Measurements from ENCODE around the gene ADAM10. TPM values are rescaled to one million over a fixed set of nuclear protein-coding genes. Genes with fewer than 3 reads are reported as not detected.

The ADAM10 gene
- polyA plus RNA-seq, 1 donor: 264 TPM

DNA sequence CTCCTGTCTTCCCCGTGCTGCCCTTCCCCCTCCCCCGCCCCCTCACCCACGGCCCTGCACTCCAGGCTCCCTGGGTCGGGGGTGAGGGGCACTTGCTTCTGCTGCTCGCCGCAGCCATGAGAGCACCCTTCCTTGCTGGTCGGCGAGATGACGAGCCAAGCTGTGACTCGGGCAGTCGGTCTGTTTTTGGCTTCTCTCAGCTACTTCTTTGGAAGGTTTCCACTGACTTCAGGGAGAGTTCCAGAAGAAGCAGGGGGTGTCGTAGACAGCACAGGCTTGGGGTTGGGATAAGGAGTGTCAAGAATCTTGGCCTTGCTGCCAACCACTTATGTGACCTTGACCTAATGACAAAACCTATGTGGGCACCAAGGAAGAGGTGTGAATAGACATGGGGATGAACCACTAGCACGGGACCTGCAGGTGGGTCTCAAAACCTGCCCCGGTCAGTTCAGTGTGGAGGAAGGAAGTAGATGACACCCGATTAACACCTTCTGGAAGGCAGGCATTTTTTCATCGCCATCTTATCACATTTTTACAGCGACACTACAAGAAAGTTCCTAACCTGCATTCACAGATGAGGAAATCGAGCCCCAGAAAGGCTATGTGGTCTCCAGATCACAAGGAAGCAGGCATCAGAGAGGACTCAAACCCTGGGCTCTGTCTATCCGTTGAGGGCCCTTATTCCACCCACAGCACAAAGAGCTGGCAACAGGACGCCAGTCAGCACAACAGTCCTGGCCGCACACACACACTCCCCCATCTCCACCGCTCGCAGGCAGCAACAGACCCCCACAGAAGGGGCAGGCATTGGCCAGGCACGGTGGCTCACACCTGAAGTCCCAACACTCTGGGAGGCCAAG is 196.8 kb downstream of the ADAM10 start:
- DNase-seq: no peak

- DNase-seq: no peak
Observed at GRCh38 chr15:58551764-58552504, 197.6 kb downstream of the ADAM10 start.

GRCh38 chr15:58551084-58551763 is 198.3 kb downstream of the ADAM10 start:
- DNase-seq: no peak

- no peak for DNase-seq
Observed at GRCh38 chr15:58549785-58550074, 199.8 kb downstream of the ADAM10 start.

- no peak for DNase-seq
Observed at GRCh38 chr15:58549013-58549784, 200.3 kb downstream of the ADAM10 start.

- DNase-seq: no peak
Observed at GRCh38 chr15:58548308-58549012, 201.0 kb downstream of the ADAM10 start.

GRCh38 chr15:58547628-58548307 is 201.7 kb downstream of the ADAM10 start:
- no peak for DNase-seq

DNA sequence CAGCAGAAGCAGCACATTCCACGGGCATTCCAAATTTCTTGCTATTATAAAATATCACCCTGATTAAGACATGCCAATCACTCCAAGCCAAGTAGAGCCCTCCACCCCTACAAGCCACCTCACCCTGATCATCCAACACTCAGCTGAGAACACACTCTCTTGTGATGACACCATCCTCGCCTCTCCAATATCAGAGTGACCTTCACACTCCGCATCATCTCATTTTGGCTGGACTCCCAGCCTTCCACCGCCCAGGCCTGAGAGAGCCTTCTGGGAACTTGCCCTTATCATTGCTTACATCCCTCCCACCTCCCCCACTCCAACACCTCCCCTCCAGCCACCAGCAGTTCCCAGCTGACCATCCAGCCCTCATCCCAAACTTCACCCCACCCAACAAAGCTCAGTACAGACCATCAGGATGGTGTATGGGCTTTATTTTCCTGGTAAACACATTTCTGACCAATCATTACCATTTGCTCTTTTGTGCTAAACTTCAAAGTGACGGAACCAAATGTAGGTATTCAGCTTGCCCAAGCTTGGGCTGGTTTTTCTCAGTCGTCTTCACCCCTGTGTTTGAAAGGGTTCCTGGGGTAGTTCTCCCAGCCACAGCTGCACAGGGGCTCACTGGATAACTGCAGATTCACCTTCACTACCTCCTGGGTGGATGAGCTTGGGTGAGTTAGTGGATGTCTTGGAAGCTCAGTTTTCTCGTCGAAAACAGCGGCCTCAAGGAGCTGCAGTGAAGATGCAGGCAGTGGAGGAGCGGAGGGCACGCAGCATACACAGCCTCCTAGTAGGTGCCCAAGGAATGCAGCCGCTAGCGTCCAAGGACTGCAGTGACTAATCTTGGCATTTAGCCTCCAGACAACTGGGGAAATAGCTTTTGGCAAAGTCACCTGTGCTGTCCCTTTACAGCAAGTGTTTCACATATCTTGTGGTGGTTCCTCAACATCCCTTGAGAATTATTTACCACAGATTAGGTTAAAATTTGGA is 202.6 kb downstream of the ADAM10 start:
- DNase-seq: no peak

GRCh38 chr15:58546066-58546591 is 203.4 kb downstream of the ADAM10 start:
- DNase-seq: no peak

DNA sequence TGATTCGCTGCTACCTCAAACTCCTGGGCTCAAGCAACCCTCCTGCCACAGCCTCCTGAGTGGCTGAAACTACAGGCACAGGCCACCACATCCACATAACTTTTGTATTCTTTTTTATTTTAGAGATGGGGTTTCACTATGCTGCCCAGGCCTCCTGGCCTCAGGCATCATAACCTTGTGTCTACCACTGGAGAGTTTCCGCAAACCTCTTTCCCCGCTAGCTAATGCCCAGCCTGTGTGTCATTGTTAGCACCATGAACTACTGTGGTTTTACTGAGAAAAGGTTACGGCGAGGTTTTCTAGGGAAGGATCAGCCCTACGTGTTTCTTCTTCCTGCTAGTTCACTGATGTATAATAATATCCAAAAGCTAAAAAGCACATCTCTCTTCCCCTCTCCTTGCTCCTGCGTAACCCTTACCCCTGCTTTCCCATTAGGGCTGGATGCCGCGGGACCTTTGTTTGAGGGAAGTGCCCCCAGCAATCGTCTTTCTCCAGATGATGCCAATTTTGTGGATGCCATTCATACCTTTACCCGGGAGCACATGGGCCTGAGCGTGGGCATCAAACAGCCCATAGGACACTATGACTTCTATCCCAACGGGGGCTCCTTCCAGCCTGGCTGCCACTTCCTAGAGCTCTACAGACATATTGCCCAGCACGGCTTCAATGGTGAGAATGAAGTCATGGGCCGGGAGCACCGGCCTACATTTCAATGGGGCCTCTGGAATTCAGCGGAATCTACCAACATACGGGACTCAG is 204.0 kb downstream of the ADAM10 start:
- DNase-seq: no peak

- DNase-seq: no peak
Observed at GRCh38 chr15:58544756-58545155, 204.8 kb downstream of the ADAM10 start.

GRCh38 chr15:58543664-58544335 is 205.7 kb downstream of the ADAM10 start:
- no peak for DNase-seq

GRCh38 chr15:58541410-58542087 is 208.0 kb downstream of the ADAM10 start:
- no peak for DNase-seq

DNA sequence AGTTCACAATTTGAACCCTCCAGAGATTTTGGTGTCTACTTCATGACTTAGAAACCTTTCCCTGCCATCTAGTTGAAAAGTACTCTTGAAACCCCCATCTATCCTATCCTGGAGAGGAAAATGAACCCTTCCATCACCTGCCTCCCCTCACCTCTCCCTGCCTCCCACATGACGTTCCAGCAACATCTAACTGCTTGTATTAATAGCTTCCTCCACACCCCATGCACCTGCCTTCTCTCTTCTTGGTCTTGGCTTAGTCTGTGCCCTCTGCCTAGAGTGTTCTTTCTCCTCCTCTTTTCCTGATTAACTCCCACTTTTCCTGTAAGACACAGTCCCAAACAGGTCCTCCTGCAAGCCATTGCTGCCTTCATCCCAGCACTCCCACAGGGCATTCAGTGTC is 210.0 kb downstream of the ADAM10 start:
- DNase-seq: no peak

DNA sequence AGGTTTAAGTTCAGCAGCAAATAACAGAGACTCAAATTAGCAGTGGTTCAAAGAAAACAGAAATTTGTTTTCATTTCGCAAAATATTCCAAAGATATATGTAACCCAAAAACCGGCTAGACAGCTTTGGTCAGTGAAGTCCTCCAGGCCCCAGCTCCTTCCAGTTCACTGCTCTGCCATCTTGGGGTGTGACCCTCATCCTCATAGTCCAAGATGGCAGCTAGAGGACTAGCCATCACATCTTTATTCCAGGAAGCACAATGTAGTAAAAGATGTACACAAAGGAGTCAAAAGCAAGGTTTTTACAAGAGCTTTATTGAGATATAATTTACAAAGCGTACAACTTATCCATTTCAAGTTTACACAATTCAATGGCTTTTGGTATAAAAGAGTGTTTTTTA is 210.6 kb downstream of the ADAM10 start:
- DNase-seq: no peak
